Tibial artery (tissue), 4 donors: Measurements from ENCODE around the gene ENOSF1.
"Not testable (repeated sequence)": the region's sequence is repeated elsewhere in the genome, so short reads cannot be mapped to it uniquely, and the experiment has no call there.

Source experiments
- DNase-seq, 2 donors: peaks; one replicate each; pipeline ENCODE4 v3.0.0-alpha.2; 2019
- H3K27ac ChIP-seq, 2 donors: fragments of 200-600 bp; sonication (generic) in 1 of 2; 1 replicate in 1 of 2; 2 replicates in 1 of 2; pipeline ENCODE4 v1.5.1; 2018 to 2019; ENCODE audit warnings: mild to moderate bottlenecking in 1 of 2
- H3K27me3 ChIP-seq, 2 donors: fragments of 200-600 bp; sonication (generic) in 1 of 2; one replicate each; pipeline versions ENCODE4 v1.5.1 to v1.6.0; 2016 to 2019
- H3K36me3 ChIP-seq, 3 donors: fragments of 200-600 bp; sonication (generic) in 2 of 3; one replicate each; pipeline ENCODE4 v1.5.1; 2016 to 2019; ENCODE audit warnings: mild to moderate bottlenecking in 2 of 3
- H3K4me1 ChIP-seq, 4 donors: fragments of 200-600 bp; sonication (generic) in 2 of 4; 1 replicate in 3 of 4; 2 replicates in 1 of 4; pipeline ENCODE4 v1.5.1; 2016 to 2019
- H3K4me3 ChIP-seq, 2 donors: fragments of 200-600 bp; sonication (generic) in 1 of 2; 1 replicate in 1 of 2; 2 replicates in 1 of 2; pipeline ENCODE4 v1.5.1; 2018 to 2019; ENCODE audit warnings: mild to moderate bottlenecking in 2 of 2
- H3K9me3 ChIP-seq, 3 donors: fragments of 200-600 bp; sonication (generic) in 1 of 3; one replicate each; pipeline ENCODE4 v1.5.1; 2016 to 2019
- intact Hi-C: fragments of 100-400 bp; cut with DNase I; formaldehyde crosslinking; loops from one replicate; pipeline ENCODE4 v1.15.0; 2023; ENCODE audit warnings: low total_unique reads
- TF ChIP-seq, protein P1 (sequence below), 2 experiments: fragments of 200-600 bp in 1 of 2; fragments of 450-650 bp in 1 of 2; IDR thresholded peaks; one replicate each; pipeline ENCODE4 v1.5.1; 2017 to 2019; ENCODE audit warnings: antibody characterized with exemption in 2 of 2, mild to moderate bottlenecking in 1 of 2, moderate library complexity in 1 of 2

ENOSF1 gene

DNA sequence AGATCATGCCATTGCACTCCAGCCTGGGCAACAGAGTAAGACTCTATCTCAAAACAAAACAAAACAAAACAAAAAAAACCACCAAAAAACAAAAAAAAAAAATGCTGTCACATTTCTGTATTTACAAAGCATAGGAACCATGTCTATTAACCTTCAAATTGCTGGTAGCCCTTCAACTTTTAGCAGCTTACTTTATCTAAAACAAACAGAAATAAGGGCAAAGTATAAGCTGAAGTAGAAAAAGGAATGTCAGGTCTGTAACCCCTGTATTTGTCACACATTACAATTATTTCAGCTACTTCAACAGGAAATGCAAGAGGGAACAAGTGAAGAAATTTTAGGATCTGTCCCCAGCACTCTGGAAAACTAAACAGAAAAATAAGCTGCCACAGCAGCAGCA, 29.6 kb downstream of the ENOSF1 start:
- no peak overlapping the region for H3K27ac ChIP-seq
- no peak overlapping the region for H3K4me3 ChIP-seq
- peaks cover 17 to 95% (median 47%) of the 10 kb centered on the region in 3 donors for H3K36me3 ChIP-seq
- no peaks in the 10 kb centered on the region for H3K27me3 ChIP-seq
- H3K4me1 ChIP-seq = no peaks in the 10 kb centered on the region
- intact Hi-C loops = no loop called here
- DNase-seq = no peak
- H3K9me3 ChIP-seq = no peaks in the 10 kb centered on the region
- TF ChIP-seq, protein P1, sequence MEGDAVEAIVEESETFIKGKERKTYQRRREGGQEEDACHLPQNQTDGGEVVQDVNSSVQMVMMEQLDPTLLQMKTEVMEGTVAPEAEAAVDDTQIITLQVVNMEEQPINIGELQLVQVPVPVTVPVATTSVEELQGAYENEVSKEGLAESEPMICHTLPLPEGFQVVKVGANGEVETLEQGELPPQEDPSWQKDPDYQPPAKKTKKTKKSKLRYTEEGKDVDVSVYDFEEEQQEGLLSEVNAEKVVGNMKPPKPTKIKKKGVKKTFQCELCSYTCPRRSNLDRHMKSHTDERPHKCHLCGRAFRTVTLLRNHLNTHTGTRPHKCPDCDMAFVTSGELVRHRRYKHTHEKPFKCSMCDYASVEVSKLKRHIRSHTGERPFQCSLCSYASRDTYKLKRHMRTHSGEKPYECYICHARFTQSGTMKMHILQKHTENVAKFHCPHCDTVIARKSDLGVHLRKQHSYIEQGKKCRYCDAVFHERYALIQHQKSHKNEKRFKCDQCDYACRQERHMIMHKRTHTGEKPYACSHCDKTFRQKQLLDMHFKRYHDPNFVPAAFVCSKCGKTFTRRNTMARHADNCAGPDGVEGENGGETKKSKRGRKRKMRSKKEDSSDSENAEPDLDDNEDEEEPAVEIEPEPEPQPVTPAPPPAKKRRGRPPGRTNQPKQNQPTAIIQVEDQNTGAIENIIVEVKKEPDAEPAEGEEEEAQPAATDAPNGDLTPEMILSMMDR (IDR thresholded peaks at IDR 0.05) = no peak

DNA sequence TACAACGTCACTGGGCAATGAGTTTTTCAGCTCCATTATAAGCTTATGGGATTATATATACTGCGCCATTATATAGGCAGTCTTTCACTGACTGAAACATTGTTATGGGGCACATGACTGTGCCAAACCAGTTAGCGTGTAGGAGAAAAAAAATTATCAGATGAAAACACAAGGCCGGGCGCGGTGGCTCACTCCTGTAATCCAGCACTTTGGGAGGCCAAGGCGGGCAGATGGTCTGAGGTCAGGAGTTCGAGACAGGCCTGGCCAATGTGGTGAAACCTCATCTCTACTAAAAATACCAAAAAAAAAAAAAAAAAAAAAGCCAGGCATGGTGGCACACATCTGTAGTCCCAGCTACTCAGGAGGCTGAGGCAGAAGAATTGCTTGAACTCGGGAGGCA, 30.0 kb downstream of the ENOSF1 start:
- DNase-seq, H3K27ac ChIP-seq, H3K4me1 ChIP-seq, H3K27me3 ChIP-seq, intact Hi-C loops, H3K4me3 ChIP-seq, H3K9me3 ChIP-seq: not testable (repeated sequence)
- peaks cover 17 to 95% (median 47%) of the 10 kb centered on the region in 3 donors for H3K36me3 ChIP-seq

DNA sequence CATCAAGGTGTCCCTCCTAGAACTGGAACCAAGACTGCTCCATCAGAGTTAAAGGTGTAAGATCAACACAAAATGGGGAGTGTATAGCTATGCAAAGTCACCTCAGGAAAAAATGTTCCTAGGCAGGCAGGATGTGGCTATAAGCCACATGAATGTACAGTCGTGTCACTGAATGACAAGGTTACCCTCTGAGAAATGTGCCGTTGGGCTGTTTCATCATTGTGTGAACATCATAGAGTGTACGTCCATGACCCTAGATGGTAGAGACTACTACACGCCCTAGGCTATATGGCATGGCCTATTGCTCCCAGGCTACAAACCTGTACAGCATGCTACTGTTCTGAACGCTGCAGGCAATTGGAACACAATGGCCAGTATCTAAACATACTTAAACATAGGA, 30.4 kb downstream of the ENOSF1 start:
- TF ChIP-seq, protein P1 (IDR thresholded peaks at IDR 0.05) = no peak
- no peaks in the 10 kb centered on the region for H3K9me3 ChIP-seq
- no peaks in the 10 kb centered on the region for H3K4me1 ChIP-seq
- H3K36me3 ChIP-seq = peaks cover 17 to 95% (median 47%) of the 10 kb centered on the region in 3 donors
- H3K27ac ChIP-seq = no peak overlapping the region
- intact Hi-C loops = no loop called here
- no peak for DNase-seq
- H3K4me3 ChIP-seq = no peak overlapping the region
- H3K27me3 ChIP-seq = no peaks in the 10 kb centered on the region

DNA sequence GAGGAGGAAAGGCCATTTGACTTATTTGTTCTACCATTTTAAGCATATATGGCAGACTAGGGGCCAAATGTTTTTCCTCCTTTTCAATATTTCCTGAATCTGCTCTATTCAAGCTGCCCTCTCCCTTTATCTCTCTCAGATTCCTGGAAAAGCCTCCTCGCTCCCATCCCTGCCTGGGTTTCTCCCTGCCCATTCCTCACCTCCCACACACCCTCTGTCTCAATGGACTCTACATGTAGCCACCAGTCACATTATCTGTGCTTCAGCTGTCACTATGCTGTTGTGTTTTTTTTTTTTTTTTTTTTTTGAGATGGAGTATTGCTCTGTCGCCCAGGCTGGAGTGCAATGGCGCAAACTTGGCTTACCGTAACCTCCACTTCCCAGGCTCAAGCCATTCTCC, 32.0 kb downstream of the ENOSF1 start:
- H3K4me1 ChIP-seq = no peaks in the 10 kb centered on the region
- no peaks in the 10 kb centered on the region for H3K27me3 ChIP-seq
- TF ChIP-seq, protein P1 (IDR thresholded peaks at IDR 0.05) = no peak
- H3K9me3 ChIP-seq = no peaks in the 10 kb centered on the region
- intact Hi-C loops = no loop called here
- DNase-seq = no peak
- H3K4me3 ChIP-seq = no peak overlapping the region
- H3K27ac ChIP-seq = no peak overlapping the region
- peaks cover 17 to 97% (median 48%) of the 10 kb centered on the region in 3 donors for H3K36me3 ChIP-seq

DNA sequence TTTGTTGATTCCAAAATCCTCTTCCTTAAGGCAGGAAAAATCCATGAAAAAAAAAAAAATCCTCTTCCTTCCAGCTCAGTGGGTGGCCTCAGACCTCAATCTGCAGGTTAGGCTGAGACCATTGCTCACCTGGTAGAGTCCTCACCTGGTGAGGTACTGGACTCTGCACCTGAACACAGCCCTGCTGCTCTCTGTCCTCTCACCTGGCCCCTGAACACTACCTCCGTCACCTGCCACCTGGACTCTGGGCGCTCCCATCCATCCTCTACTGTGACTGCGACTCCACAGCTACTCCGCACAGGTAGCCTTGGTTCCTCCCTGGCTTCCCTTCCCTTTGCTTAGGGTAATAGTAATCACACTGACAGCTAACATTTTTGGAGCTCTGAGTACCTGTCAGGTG, 32.9 kb downstream of the ENOSF1 start:
- Histone ChIP-seq H3K27me3 (no peaks in the 10 kb centered on the region), H3K36me3 (peaks cover 22 to 97% (median 47%) of the 10 kb centered on the region in 3 donors), H3K4me1 (no peaks in the 10 kb centered on the region), H3K27ac (no peak overlapping the region), H3K9me3 (no peaks in the 10 kb centered on the region), H3K4me3 (no peak overlapping the region)
- TF ChIP-seq, protein P1 (IDR thresholded peaks at IDR 0.05) = no peak
- intact Hi-C loops = no loop called here
- DNase-seq = no peak

DNA sequence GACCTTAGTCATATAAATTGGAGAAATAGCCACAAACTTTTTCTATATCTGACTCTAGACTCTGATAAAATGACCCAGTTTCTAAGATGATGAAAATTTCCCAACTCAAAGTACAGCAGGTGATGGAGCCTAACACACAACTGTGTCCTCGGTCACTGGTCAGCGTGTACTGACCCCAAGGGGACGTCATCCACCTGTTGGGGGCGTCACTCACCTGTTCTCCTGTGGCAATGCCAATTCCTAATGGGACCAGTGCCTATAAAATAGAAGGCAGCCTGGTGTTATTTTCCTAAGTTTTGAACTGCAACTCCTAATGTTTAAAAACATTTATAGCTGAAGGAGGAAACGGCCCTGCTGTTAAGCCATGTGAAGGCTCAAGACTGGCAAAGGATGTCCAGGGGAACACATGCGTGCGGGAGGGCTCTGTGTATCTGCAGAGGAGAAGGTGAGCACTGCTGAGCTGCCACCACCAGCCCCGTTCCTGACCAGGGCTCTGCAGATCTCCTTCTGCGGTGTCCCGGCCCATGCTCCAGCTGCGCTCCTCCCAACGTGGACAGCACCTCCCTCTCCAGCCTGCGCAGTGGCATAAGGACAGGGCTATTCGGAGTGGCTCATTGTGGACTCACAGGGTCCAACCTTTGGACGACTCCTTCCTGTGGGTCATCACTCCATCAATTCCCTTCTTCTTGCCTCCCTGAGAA, 33.8 kb downstream of the ENOSF1 start:
- no peak for DNase-seq
- TF ChIP-seq, protein P1 (IDR thresholded peaks at IDR 0.05) = no peak
- no peak overlapping the region for H3K27ac ChIP-seq
- H3K4me1 ChIP-seq = no peaks in the 10 kb centered on the region
- H3K36me3 ChIP-seq = peaks cover 27 to 97% (median 47%) of the 10 kb centered on the region in 3 donors
- intact Hi-C loops = no loop called here
- H3K9me3 ChIP-seq = no peaks in the 10 kb centered on the region
- H3K27me3 ChIP-seq = no peaks in the 10 kb centered on the region
- no peak overlapping the region for H3K4me3 ChIP-seq
